Measurements from ENCODE around the gene SLC35E2B.
A peak's percentile ranks its signal among the peaks of the same experiment; 100 is the strongest.

The SLC35E2B gene

GRCh38 chr1:1623631-1624442 lies 68.8 kb downstream of the SLC35E2B start:
- no peak for DNase-seq (ENCODE audit: low read depth)

GRCh38 chr1:1623181-1623630 lies 69.4 kb downstream of the SLC35E2B start:
- no peak for DNase-seq (ENCODE audit: low read depth)

- DNase-seq (ENCODE audit: low read depth), result no peak
Measured at GRCh38 chr1:1622788-1623094, 69.9 kb downstream of the SLC35E2B start.

- no peak for DNase-seq (ENCODE audit: low read depth)
Measured at GRCh38 chr1:1622010-1622787, 70.4 kb downstream of the SLC35E2B start.

- DNase-seq (ENCODE audit: low read depth), result no peak
Measured at GRCh38 chr1:1621173-1622009, 71.2 kb downstream of the SLC35E2B start.

- no peak for DNase-seq (ENCODE audit: low read depth)
Measured at GRCh38 chr1:1620433-1621139, 72.0 kb downstream of the SLC35E2B start.

GRCh38 chr1:1619917-1620361 lies 72.7 kb downstream of the SLC35E2B start:
- DNase-seq (ENCODE audit: low read depth), result no peak

GRCh38 chr1:1618396-1619068 lies 74.1 kb downstream of the SLC35E2B start:
- DNase-seq (ENCODE audit: low read depth), result no peak

- DNase-seq (ENCODE audit: low read depth), result no peak
Measured at GRCh38 chr1:1617925-1618324, 74.7 kb downstream of the SLC35E2B start.

GRCh38 chr1:1617516-1617915 lies 75.1 kb downstream of the SLC35E2B start:
- DNase-seq (ENCODE audit: low read depth), result no peak

- no peak for DNase-seq (ENCODE audit: low read depth)
Measured at GRCh38 chr1:1616838-1617237, 75.8 kb downstream of the SLC35E2B start.

- no peak for DNase-seq (ENCODE audit: low read depth)
Measured at GRCh38 chr1:1616045-1616790, 76.4 kb downstream of the SLC35E2B start.

GRCh38 chr1:1615256-1616044 lies 77.1 kb downstream of the SLC35E2B start, which contains the start of gene MIB2:
TSS of gene MIB2 (plus strand) at chr1:1615500. CDS start at chr1:1623453, 7,953 bp downstream.
- peak; percentile 98 for DNase-seq (ENCODE audit: low read depth)

- DNase-seq (ENCODE audit: low read depth), result no peak
Measured at GRCh38 chr1:1614954-1615255, 77.7 kb downstream of the SLC35E2B start.

- DNase-seq (ENCODE audit: low read depth), result peak; percentile 51
Measured at GRCh38 chr1:1614204-1614953, 78.2 kb downstream of the SLC35E2B start.

- no peak for DNase-seq (ENCODE audit: low read depth)
Measured at GRCh38 chr1:1613509-1614082, 79.0 kb downstream of the SLC35E2B start.

- no peak for DNase-seq (ENCODE audit: low read depth)
Measured at GRCh38 chr1:1612104-1612400, 80.5 kb downstream of the SLC35E2B start.

- DNase-seq (ENCODE audit: low read depth), result no peak
Measured at GRCh38 chr1:1610796-1611195, 81.8 kb downstream of the SLC35E2B start.
